B cell (primary cell): ENCODE measurements around the gene PPP1R12C. TPM values are rescaled to one million over a fixed set of nuclear protein-coding genes. Genes with fewer than 3 reads are reported as not detected.

ENCODE experiments used
- ATAC-seq: fragments of 200-7000 bp; cut with Tn5 transposase; one replicate; pipeline ENCODE4 v1.10.0; 2021; ENCODE audit warnings: low read depth, mild to moderate bottlenecking, moderate number of reproducible peaks, moderate library complexity
- CTCF ChIA-PET: fragments of 350-600 bp; sonication (Branson Sonifier 250); formaldehyde crosslinking; loops from one replicate; lab custom pipeline; 2021; ENCODE audit warnings: antibody characterized with exemption, inconsistent platforms; lab: Charles Lee
- POLR2A ChIA-PET: fragments of 350-600 bp; sonication (Branson Sonifier 250); formaldehyde crosslinking; loops from one replicate; lab custom pipeline; 2021; ENCODE audit warnings: antibody characterized with exemption; lab: Charles Lee
- DNase-seq: peaks from one replicate; pipeline ENCODE4 v3.0.0; 2013
- H2AFZ ChIP-seq: 2 replicates; pipeline ENCODE4 v1.6.1; 2012; ENCODE audit warnings: mild to moderate bottlenecking, low read depth, low read length; ENCODE audit not compliant: insufficient read depth, poor library complexity, severe bottlenecking
- H3K27ac ChIP-seq, 2 donors: 1 replicate in 1 of 2; 2 replicates in 1 of 2; pipeline ENCODE4 v1.5.1; 2012 to 2013; ENCODE audit warnings: low read length in 2 of 2, mild to moderate bottlenecking in 2 of 2, moderate library complexity in 1 of 2
- H3K27me3 ChIP-seq, 4 experiments: fragments of 200-600 bp in 1 of 4; sonication (generic) in 1 of 4; replicated peaks in 1 of 4; 1 replicate in 2 of 4; 2 replicates in 2 of 4; pipeline versions ENCODE4 v1.6.1 to v1.7.0; 2013 to 2016; ENCODE audit warnings: low read length in 3 of 4, mild to moderate bottlenecking in 2 of 4, mixed read lengths in 1 of 4, moderate library complexity in 1 of 4; ENCODE audit not compliant: insufficient read depth in 4 of 4, control insufficient read depth in 3 of 4; ENCODE audit errors: control extremely low read depth in 1 of 4
- H3K36me3 ChIP-seq, 2 experiments: replicated peaks in 1 of 2; 1 replicate in 1 of 2; 2 replicates in 1 of 2; pipeline versions ENCODE4 v1.6.1 to v1.7.1; 2013; ENCODE audit warnings: low read length in 1 of 2; ENCODE audit not compliant: insufficient read depth in 2 of 2, control insufficient read depth in 1 of 2; ENCODE audit errors: control extremely low read depth in 1 of 2, extremely low read depth in 1 of 2
- H3K4me1 ChIP-seq, 2 donors: fragments of 200-600 bp in 1 of 2; sonication (generic) in 1 of 2; 1 replicate in 1 of 2; 2 replicates in 1 of 2; pipeline versions ENCODE4 v1.5.1 to v1.6.1; 2013 to 2017; ENCODE audit warnings: low read length in 2 of 2; ENCODE audit not compliant: control insufficient read depth in 2 of 2, insufficient read depth in 2 of 2
- H3K4me2 ChIP-seq: replicated peaks from 2 replicates; pipeline ENCODE3; 2012; ENCODE audit warnings: mild to moderate bottlenecking, low read depth, low read length; ENCODE audit not compliant: poor library complexity, severe bottlenecking
- H3K4me3 ChIP-seq, 5 experiments: fragments of 200-600 bp in 1 of 5; sonication (generic) in 1 of 5; 1 replicate in 3 of 5; 2 replicates in 2 of 5; pipeline versions ENCODE4 v1.5.1 to v1.7.0; 2011 to 2016; ENCODE audit warnings: low read length in 4 of 5, mild to moderate bottlenecking in 4 of 5, low read depth in 2 of 5, control low read depth in 1 of 5, moderate library complexity in 1 of 5; ENCODE audit not compliant: insufficient read depth in 1 of 5; ENCODE audit errors: control extremely low read depth in 1 of 5, extremely low read depth in 1 of 5
- H3K79me2 ChIP-seq: fragments of 200-600 bp; sonication (generic); one replicate; pipeline ENCODE4 v1.6.0; 2016; ENCODE audit warnings: low read length; ENCODE audit not compliant: control insufficient read depth, insufficient read depth
- H3K9ac ChIP-seq: fragments of 200-600 bp; sonication (generic); 2 replicates; pipeline ENCODE4 v1.6.1; 2017; ENCODE audit warnings: mild to moderate bottlenecking, low read length, moderate library complexity
- H3K9me3 ChIP-seq, 3 donors: one replicate each; pipeline versions ENCODE4 v1.6.1 to v1.7.1; 2013; ENCODE audit warnings: low read length in 2 of 3; ENCODE audit not compliant: control insufficient read depth in 2 of 3, insufficient read depth in 1 of 3; ENCODE audit errors: control extremely low read depth in 1 of 3
- H4K20me1 ChIP-seq: 2 replicates; pipeline ENCODE4 v1.6.0; 2012; ENCODE audit warnings: mild to moderate bottlenecking, low read length; ENCODE audit not compliant: insufficient read depth, control insufficient read depth, poor library complexity, severe bottlenecking
- H3K27ac Mint-ChIP-seq: one replicate; pipeline ENCODE4 v1.8.0; 2021; ENCODE audit warnings: mixed read lengths
- H3K27me3 Mint-ChIP-seq: one replicate; pipeline ENCODE4 v1.8.0; 2021; ENCODE audit warnings: mixed read lengths
- H3K4me1 Mint-ChIP-seq: one replicate; pipeline ENCODE4 v1.8.0; 2021; ENCODE audit warnings: mixed read lengths
- H3K4me3 Mint-ChIP-seq: one replicate; pipeline ENCODE4 v1.8.0; 2021; ENCODE audit warnings: mixed read lengths
- H3K9me3 Mint-ChIP-seq: one replicate; pipeline ENCODE4 v1.8.0; 2022; ENCODE audit warnings: mixed read lengths; ENCODE audit not compliant: insufficient read depth
- EZH2 ChIP-seq: IDR thresholded peaks from 2 replicates; pipeline ENCODE4 v1.6.1; 2012; ENCODE audit warnings: borderline replicate concordance, low read depth, mild to moderate bottlenecking, moderate library complexity, low read length; ENCODE audit not compliant: insufficient read depth, poor library complexity, severe bottlenecking
- WGBS: methylation state at CpG from one replicate; pipeline ENCODE4 v1.1.5; 2013; ENCODE audit warnings: missing lambda C conversion rate; ENCODE audit not compliant: insufficient coverage; 5-methylcytosine and 5-hydroxymethylcytosine counted together
- intact Hi-C: fragments of 100-400 bp; cut with micrococcal nuclease; formaldehyde crosslinking; loops from one replicate; pipeline ENCODE4 v1.10.0; 2022
- polyA plus RNA-seq: library from polyadenylated mRNA; depleted of rRNA; stranded (reverse); fragments of >200 nt; gene quantifications from 2 replicates; pipeline ENCODE4 v1.2.3, GENCODE V29; 2012
- total RNA-seq, 2 donors: library from RNA; stranded (reverse); fragments of 120-200 nt in 1 of 2; gene quantifications; 1 replicate in 1 of 2; 2 replicates in 1 of 2; pipeline versions ENCODE4 v1.2.3 to v1.2.4, GENCODE V29; 2013 to 2022
- TF ChIP-seq, protein P1 (sequence below): fragments of 200-600 bp; IDR thresholded peaks from one replicate; pipeline ENCODE4 v1.8.0; 2022; ENCODE audit warnings: antibody characterized with exemption, mild to moderate bottlenecking

The PPP1R12C gene
- total and polyA plus RNA-seq, 2 donors (not counting 1 experiment from before 2014, with no cell fraction given) = 145 to 179 TPM

DNA sequence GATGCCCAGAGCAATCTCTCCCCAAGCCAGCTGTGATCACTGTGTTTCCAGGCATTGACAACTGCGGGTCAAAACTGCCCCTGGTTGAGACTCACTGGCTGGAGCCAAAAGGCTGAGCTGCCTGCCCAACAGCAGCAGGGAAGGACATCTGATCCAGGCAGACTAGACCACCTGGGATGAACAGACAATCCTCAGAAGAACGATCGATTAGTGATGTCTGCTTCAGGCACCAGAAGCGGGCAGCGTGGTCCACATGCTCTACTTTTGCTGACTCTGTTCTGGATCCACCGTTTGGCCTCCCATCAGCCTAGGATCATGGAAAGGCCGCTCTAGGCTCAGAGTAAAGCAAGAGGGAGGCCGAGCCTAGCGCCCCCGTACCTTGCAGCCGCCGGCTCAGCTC is 69.5 kb downstream of the PPP1R12C start:
- no peak for ATAC-seq
- ChIA-PET POLR2A (no interaction called here), CTCF (no interaction called here)
- no peak overlapping the region for H3K27ac Mint-ChIP-seq
- Histone ChIP-seq H2AFZ (no peak overlapping the region), H3K36me3 (peaks cover 0 to 41% of the 10 kb centered on the region in 2 experiments), H3K79me2 (no peaks in the 10 kb centered on the region), H3K27ac (no peak overlapping the region), H3K4me1 (no peaks in the 10 kb centered on the region), H3K4me2 (no peak overlapping the region), H3K4me3 (no peak overlapping the region), H3K9ac (no peak overlapping the region), H3K9me3 (no peaks in the 10 kb centered on the region), H4K20me1 (no peaks in the 10 kb centered on the region), H3K27me3 (no peaks in the 10 kb centered on the region)
- DNase-seq = no peak
- no peaks in the 10 kb centered on the region for H3K9me3 Mint-ChIP-seq
- no peaks in the 10 kb centered on the region for H3K4me1 Mint-ChIP-seq
- intact Hi-C loops = no loop called here
- no peak overlapping the region for H3K4me3 Mint-ChIP-seq
- no peaks in the 10 kb centered on the region for H3K27me3 Mint-ChIP-seq
- WGBS = over 99% methylated on average over 12 of the region's 12 CpGs
- TF ChIP-seq, protein P1, sequence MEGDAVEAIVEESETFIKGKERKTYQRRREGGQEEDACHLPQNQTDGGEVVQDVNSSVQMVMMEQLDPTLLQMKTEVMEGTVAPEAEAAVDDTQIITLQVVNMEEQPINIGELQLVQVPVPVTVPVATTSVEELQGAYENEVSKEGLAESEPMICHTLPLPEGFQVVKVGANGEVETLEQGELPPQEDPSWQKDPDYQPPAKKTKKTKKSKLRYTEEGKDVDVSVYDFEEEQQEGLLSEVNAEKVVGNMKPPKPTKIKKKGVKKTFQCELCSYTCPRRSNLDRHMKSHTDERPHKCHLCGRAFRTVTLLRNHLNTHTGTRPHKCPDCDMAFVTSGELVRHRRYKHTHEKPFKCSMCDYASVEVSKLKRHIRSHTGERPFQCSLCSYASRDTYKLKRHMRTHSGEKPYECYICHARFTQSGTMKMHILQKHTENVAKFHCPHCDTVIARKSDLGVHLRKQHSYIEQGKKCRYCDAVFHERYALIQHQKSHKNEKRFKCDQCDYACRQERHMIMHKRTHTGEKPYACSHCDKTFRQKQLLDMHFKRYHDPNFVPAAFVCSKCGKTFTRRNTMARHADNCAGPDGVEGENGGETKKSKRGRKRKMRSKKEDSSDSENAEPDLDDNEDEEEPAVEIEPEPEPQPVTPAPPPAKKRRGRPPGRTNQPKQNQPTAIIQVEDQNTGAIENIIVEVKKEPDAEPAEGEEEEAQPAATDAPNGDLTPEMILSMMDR = no peak
- TF ChIP-seq EZH2 = no peak

DNA sequence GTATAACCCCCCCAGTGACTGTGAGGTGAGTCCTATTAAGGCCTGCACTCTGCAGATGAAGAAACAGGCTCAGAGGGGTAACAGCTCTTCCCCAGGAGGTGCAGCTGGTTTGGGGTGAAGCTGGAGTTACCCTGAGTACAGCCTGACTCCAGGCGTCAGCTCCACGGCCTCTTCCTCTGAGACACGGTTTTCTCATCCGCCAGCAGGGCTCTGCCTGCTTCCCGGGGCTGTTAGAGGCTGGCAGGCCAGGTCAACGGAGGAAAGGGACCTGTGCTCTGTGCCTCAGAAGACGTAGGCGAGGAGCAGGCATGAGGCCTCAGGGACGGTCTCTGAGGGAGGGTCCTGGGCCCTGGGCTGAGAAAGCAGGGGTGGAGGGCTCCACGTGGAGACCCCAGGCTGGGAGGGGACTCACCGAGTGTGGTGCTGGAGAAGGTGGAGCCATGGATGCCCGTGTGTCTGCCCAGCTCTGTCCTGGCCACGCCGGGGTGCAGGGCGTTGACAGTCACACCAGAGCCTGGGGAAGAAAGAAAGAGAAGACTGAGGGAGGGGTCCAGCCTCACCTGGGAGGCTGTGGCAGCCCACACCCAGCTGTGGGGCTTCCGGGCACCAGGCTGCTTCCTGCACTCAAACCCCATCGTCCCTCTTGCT is 70.3 kb downstream of the PPP1R12C start:
- WGBS = 95% methylated on average over 16 of the region's 17 CpGs
- Histone ChIP-seq H3K27me3 (no peaks in the 10 kb centered on the region), H3K27ac (no peak overlapping the region), H2AFZ (no peak overlapping the region), H3K4me2 (no peak overlapping the region), H4K20me1 (peaks cover under 1% of the 10 kb centered on the region), H3K9me3 (no peaks in the 10 kb centered on the region), H3K4me1 (peaks cover 2 to 5% of the 10 kb centered on the region in 2 donors), H3K9ac (no peak overlapping the region), H3K36me3 (peaks cover 0 to 42% of the 10 kb centered on the region in 2 experiments), H3K79me2 (no peaks in the 10 kb centered on the region), H3K4me3 (no peak overlapping the region)
- TF ChIP-seq EZH2 = no peak
- TF ChIP-seq, protein P1 = no peak
- no peak overlapping the region for H3K27ac Mint-ChIP-seq
- ChIA-PET CTCF (no interaction called here), POLR2A (no interaction called here)
- H3K9me3 Mint-ChIP-seq = no peaks in the 10 kb centered on the region
- DNase-seq = no peak
- no peaks in the 10 kb centered on the region for H3K27me3 Mint-ChIP-seq
- ATAC-seq = no peak
- H3K4me3 Mint-ChIP-seq = no peak overlapping the region
- H3K4me1 Mint-ChIP-seq = peaks cover 2% of the 10 kb centered on the region
- intact Hi-C loops = no loop called here
